A673 (cell line): ENCODE measurements around the gene HOXD3. TPM values are rescaled to one million over a fixed set of nuclear protein-coding genes. Genes with fewer than 3 reads are reported as not detected.

ENCODE experiments used
- BruUV-seq: library from RNA; stranded (reverse); fragments of 400-500 nt; replicated peaks from 2 replicates; lab custom pipeline; 2021; lab: Mats Ljungman, UMichigan
- CTCF ChIA-PET: fragments of 300-600 bp; sonication (Branson Sonifier 250); formaldehyde crosslinking; loops from one replicate; lab custom pipeline; 2022; ENCODE audit warnings: antibody characterized with exemption; lab: Charles Lee
- POLR2A ChIA-PET: fragments of 300-600 bp; sonication (Branson Sonifier 250); formaldehyde crosslinking; loops from one replicate; lab custom pipeline; 2022; ENCODE audit warnings: antibody characterized with exemption; ENCODE audit not compliant: low non-redundant PET; lab: Charles Lee
- DNase-seq: peaks from one replicate; pipeline ENCODE4 v3.0.0-alpha.2; 2015; ENCODE audit warnings: low spot score
- H3K27ac ChIP-seq: fragments of 200-600 bp; sonication (generic); 2 replicates; pipeline ENCODE4 v1.5.1; 2016; ENCODE audit warnings: mixed run types, low read depth, mild to moderate bottlenecking, mixed read lengths, antibody characterized with exemption, low read length; ENCODE audit not compliant: poor library complexity, severe bottlenecking
- H3K27me3 ChIP-seq: fragments of 200-600 bp; sonication (generic); replicated peaks from 2 replicates; pipeline ENCODE4 v1.6.1; 2017; ENCODE audit warnings: mixed run types, low read depth, mild to moderate bottlenecking, mixed read lengths, antibody characterized with exemption, low read length; ENCODE audit not compliant: insufficient read depth, poor library complexity
- H3K36me3 ChIP-seq: fragments of 200-600 bp; sonication (generic); 2 replicates; pipeline ENCODE4 v1.6.1; 2016; ENCODE audit warnings: mixed run types, mild to moderate bottlenecking, mixed read lengths, antibody characterized with exemption, low read length; ENCODE audit not compliant: insufficient read depth, poor library complexity, severe bottlenecking
- H3K4me1 ChIP-seq: fragments of 200-600 bp; sonication (generic); 2 replicates; pipeline ENCODE4 v1.6.1; 2017; ENCODE audit warnings: mixed run types, mild to moderate bottlenecking, mixed read lengths, antibody characterized with exemption, low read length; ENCODE audit not compliant: insufficient read depth, poor library complexity, severe bottlenecking
- H3K4me3 ChIP-seq: fragments of 200-600 bp; sonication (generic); 2 replicates; pipeline ENCODE4 v1.5.1; 2016; ENCODE audit warnings: low read depth, mixed run types, mild to moderate bottlenecking, mixed read lengths, low read length; ENCODE audit not compliant: poor library complexity, severe bottlenecking
- H3K9me3 ChIP-seq: fragments of 200-600 bp; sonication (generic); 2 replicates; pipeline ENCODE4 v1.6.1; 2016; ENCODE audit warnings: mixed run types, low read depth, mild to moderate bottlenecking, mixed read lengths, antibody characterized with exemption, low read length; ENCODE audit not compliant: poor library complexity, severe bottlenecking
- EZH2 ChIP-seq: fragments of 200-600 bp; sonication (generic); IDR thresholded peaks from 2 replicates; pipeline ENCODE4 v1.6.1; 2017; ENCODE audit warnings: borderline replicate concordance, low read depth, mild to moderate bottlenecking, mixed read lengths, antibody characterized with exemption, low read length; ENCODE audit not compliant: poor library complexity, severe bottlenecking
- intact Hi-C: fragments of 100-400 bp; cut with micrococcal nuclease; formaldehyde crosslinking; loops from one replicate; pipeline ENCODE4 v1.10.0; 2022; ENCODE audit not compliant: unreplicated experiment
- total RNA-seq: library from RNA; stranded (reverse); gene quantifications from 2 replicates; pipeline ENCODE4 v1.2.3, GENCODE V29; 2021
- TF ChIP-seq, protein P1 (sequence below): fragments of 300-800, 200-600 bp; sonication (generic); conservative IDR thresholded peaks from 2 replicates; pipeline ENCODE4 v1.5.1; 2017; ENCODE audit warnings: low read depth, mild to moderate bottlenecking, antibody characterized with exemption, low read length, moderate library complexity, mixed read lengths

The HOXD3 gene
- total RNA-seq, 1 experiment from 2014 or later: 41.3 TPM

DNA sequence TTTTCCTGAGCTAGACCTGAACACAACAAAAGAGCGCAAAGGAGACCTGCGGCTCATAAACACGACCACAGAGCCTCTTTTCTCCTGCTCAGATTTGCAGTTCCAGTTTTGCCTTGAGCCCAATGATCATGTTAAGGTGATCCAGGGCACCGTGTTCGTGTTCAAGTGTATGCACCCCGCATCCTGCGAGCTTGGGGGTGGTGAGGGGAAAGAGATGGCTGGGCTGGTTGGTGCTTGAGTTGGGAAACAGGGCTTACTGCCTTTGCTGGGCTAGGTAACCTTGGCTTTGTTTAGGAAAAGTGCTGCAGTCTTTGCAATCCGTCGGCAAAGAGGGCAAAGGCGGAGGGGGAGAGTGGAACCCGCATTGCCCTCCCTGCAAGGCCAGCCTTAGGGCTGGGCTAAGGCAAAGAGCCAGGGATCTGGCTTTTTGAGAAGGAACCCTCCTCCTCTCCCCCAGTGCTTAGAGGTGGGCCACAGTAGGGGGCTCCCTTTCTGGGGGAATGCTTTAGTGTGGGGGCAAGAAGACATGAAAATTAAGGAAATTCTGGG is 39.2 kb upstream of the HOXD3 start:
- Histone ChIP-seq H3K4me3 (peak overlapping the region; percentile 73), H3K27ac (peak overlapping the region; percentile 88), H3K36me3 (peaks cover 77% of the 10 kb centered on the region), H3K4me1 (peaks cover 47% of the 10 kb centered on the region), H3K27me3 (no peaks in the 10 kb centered on the region), H3K9me3 (no peaks in the 10 kb centered on the region)
- BruUV-seq: no TSS peak
- ChIA-PET POLR2A (no interaction called here), CTCF (interaction anchor here (0.5 kb wide), 1 partner anchor 10 kb away, joined by 7 read pairs; no protein-coding TSS in a partner anchor)
- TF ChIP-seq EZH2: no peak
- TF ChIP-seq, protein P1, sequence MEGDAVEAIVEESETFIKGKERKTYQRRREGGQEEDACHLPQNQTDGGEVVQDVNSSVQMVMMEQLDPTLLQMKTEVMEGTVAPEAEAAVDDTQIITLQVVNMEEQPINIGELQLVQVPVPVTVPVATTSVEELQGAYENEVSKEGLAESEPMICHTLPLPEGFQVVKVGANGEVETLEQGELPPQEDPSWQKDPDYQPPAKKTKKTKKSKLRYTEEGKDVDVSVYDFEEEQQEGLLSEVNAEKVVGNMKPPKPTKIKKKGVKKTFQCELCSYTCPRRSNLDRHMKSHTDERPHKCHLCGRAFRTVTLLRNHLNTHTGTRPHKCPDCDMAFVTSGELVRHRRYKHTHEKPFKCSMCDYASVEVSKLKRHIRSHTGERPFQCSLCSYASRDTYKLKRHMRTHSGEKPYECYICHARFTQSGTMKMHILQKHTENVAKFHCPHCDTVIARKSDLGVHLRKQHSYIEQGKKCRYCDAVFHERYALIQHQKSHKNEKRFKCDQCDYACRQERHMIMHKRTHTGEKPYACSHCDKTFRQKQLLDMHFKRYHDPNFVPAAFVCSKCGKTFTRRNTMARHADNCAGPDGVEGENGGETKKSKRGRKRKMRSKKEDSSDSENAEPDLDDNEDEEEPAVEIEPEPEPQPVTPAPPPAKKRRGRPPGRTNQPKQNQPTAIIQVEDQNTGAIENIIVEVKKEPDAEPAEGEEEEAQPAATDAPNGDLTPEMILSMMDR: no peak
- intact Hi-C loops: no loop called here
- DNase-seq: peak; percentile 39

DNA sequence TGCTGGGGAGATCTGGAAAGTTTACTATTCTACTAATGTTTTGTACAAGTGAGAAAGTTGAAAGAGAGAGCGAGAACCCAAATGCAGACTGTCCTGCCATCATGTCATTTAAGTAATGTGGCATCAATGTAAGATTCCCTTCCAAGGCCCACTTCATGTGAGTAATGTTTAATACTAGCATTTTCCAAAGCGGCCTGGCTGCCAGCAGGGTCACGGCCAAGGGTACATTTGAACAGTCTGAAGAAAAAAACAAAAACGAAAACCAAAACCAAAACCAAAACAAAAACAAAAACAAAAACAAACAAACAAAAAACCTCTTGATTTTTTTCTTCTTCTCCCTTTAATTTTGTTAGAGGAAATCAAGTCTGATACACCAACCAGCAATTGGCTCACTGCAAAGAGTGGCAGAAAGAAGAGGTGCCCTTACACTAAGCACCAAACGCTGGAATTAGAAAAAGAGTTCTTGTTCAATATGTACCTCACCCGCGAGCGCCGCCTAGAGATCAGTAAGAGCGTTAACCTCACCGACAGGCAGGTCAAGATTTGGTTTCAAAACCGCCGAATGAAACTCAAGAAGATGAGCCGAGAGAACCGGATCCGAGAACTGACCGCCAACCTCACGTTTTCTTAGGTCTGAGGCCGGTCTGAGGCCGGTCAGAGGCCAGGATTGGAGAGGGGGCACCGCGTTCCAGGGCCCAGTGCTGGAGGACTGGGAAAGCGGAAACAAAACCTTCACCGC is 38.3 kb upstream of the HOXD3 start:
- DNase-seq: peak; percentile 90
- BruUV-seq: no TSS peak
- intact Hi-C loops: no loop called here

DNA sequence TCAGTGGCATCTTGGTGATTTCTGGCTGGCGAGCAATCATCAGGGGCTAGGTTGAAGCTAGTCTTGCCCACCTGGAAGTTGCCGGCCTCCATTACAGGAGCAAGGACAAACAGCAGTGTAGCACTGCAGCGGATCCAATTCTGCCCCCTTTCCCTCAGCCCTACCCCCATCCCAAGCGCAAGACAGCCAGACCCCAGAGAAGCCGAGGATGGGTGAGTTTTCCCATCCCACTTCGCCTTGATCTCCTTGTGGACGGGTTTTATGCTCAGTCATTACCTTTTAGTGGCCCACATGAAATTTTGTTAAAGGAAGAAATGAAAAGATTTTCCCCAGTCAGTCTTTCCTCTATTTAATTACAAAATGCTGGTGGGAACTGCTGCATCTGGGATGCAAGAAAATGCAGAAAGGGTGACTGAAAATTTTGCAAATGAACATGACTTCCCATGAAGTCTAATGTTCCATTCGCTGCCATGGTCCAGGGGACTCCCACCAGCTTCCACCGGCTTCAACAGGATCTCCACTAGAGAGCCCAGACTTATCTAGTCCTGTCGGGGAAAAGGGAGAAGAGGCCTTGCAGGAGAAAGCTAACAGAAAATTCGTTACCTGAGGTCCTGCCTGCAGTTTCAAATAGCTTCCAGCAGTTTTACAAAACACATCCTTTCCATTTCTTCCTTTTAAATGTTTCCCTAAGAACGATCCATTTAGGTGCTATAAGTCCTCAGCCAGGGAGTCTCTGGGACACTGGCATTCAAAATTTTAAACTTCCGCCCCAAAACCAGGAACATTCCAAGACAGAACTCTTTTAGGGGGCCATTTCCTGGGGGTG is 36.5 kb upstream of the HOXD3 start:
- intact Hi-C loops: loop anchor here (10.0 kb wide), 1 partner anchor 1634 kb away; no protein-coding TSS in a partner anchor

More for the DNA sequence above, 38.3 kb upstream of the HOXD3 start:
- POLR2A ChIA-PET: no interaction called here
- Histone ChIP-seq H3K36me3 (peaks cover 75% of the 10 kb centered on the region), H3K27ac (peak overlapping the region; percentile 88), H3K4me3 (peak overlapping the region; percentile 73), H3K9me3 (no peaks in the 10 kb centered on the region), H3K27me3 (no peaks in the 10 kb centered on the region), H3K4me1 (peaks cover 44% of the 10 kb centered on the region)
- CTCF ChIA-PET: no interaction called here
- TF ChIP-seq, protein P1: peak; percentile 89
- TF ChIP-seq EZH2: no peak

More for the DNA sequence above, 36.5 kb upstream of the HOXD3 start:
- no TSS peak for BruUV-seq
- peak; percentile 50 for DNase-seq
- no peak for TF ChIP-seq EZH2
- Histone ChIP-seq H3K9me3 (no peaks in the 10 kb centered on the region), H3K4me3 (peak overlapping the region; percentile 71), H3K36me3 (peaks cover 76% of the 10 kb centered on the region), H3K27ac (peak overlapping the region; percentile 98), H3K27me3 (no peaks in the 10 kb centered on the region), H3K4me1 (peaks cover 52% of the 10 kb centered on the region)
- ChIA-PET CTCF (interaction anchor here (0.6 to 2.1 kb wide), 3 partner anchors 9 to 1023 kb away, joined by 3 to 7 read pairs (median 3); no protein-coding TSS in a partner anchor), POLR2A (interaction anchor here (0.6 kb wide), 1 partner anchor 10 kb away, joined by 5 read pairs; no protein-coding TSS in a partner anchor)
